ENCODE results near the gene TBC1D3H. TPM values are rescaled to one million over a fixed set of nuclear protein-coding genes. Genes with fewer than 3 reads are reported as not detected.

TBC1D3H gene
- total RNA-seq, result not detected in 2 replicates

GRCh38 chr17:36388385-36389245, at the start of gene TBC1D3H:
TBC1D3H (minus strand) TSS chr17:36388435; CDS start chr17:36386895, 1,540 bp downstream.

Other genes starting within 250 kb of the TBC1D3H start
- 1.9 TPM in 1 of 2 replicates, not detected in the other for gene TBC1D3B, start 211.8 kb downstream of the TBC1D3H start, total RNA-seq
- not detected in 2 replicates for gene CCL3L1, start 191.7 kb downstream of the TBC1D3H start, total RNA-seq
- not detected in 2 replicates for gene CCL4L2, start 177.4 kb downstream of the TBC1D3H start, total RNA-seq
- gene TBC1D3I, start 123.9 kb downstream of the TBC1D3H start, total RNA-seq, result 0.32 TPM in 1 of 2 replicates, not detected in the other
- gene TBC1D3G, start 64.6 kb downstream of the TBC1D3H start, total RNA-seq, result not detected in 2 replicates
- gene ZNHIT3, start 98.2 kb upstream of the TBC1D3H start, total RNA-seq, result 37.1 and 37.5 TPM in 2 replicates
- 20.9 and 30.7 TPM in 2 replicates for gene MYO19, start 146.4 kb upstream of the TBC1D3H start, total RNA-seq
- 5.4 and 9.7 TPM in 2 replicates for gene PIGW, start 146.6 kb upstream of the TBC1D3H start, total RNA-seq
- 27.9 and 31.1 TPM in 2 replicates for gene GGNBP2, start 156.5 kb upstream of the TBC1D3H start, total RNA-seq
- gene DHRS11, start 203.4 kb upstream of the TBC1D3H start, total RNA-seq, result 2.6 and 4.0 TPM in 2 replicates
- 5.8 and 6.7 TPM in 2 replicates for gene MRM1, start 213.1 kb upstream of the TBC1D3H start, total RNA-seq

Measured in cardiac atrium fibroblast (primary cell).